Astrocyte (in vitro differentiated cells and primary cell): ENCODE results near the gene KLF17. TPM values are rescaled to one million over a fixed set of nuclear protein-coding genes. Genes with fewer than 3 reads are reported as not detected.
A peak's percentile ranks its signal among the peaks of the same experiment; 100 is the strongest.

Experiments used
- DNase-seq: peaks from one replicate; pipeline ENCODE4 v3.0.0-alpha.2; 2010; ENCODE audit warnings: low read depth
- FAIRE-seq: peaks from 2 replicates; lab custom pipeline; 2011; peaks lifted over from hg19 to GRCh38; lab: Jason Lieb, UNC
- H2AFZ ChIP-seq: 2 replicates; pipeline ENCODE4 v1.6.0; 2012; ENCODE audit warnings: low read depth, low read length, inconsistent platforms
- H3K27ac ChIP-seq: 2 replicates; pipeline ENCODE4 v1.5.1; 2011; ENCODE audit warnings: low read depth, low read length, inconsistent platforms
- H3K27me3 ChIP-seq: 2 replicates; pipeline ENCODE4 v1.6.0; 2011; ENCODE audit warnings: low read length, inconsistent platforms; ENCODE audit not compliant: insufficient read depth
- H3K36me3 ChIP-seq: 2 replicates; pipeline ENCODE4 v1.5.1; 2011; ENCODE audit warnings: low read length, inconsistent platforms; ENCODE audit not compliant: insufficient read depth
- H3K4me1 ChIP-seq: 2 replicates; pipeline ENCODE4 v1.5.1; 2011; ENCODE audit warnings: low read length, inconsistent platforms; ENCODE audit not compliant: insufficient read depth
- H3K4me2 ChIP-seq: 2 replicates; pipeline ENCODE4 v1.6.0; 2012; ENCODE audit warnings: low read length, inconsistent platforms
- H3K4me3 ChIP-seq: 2 replicates; pipeline ENCODE4 v1.5.1; 2011; ENCODE audit warnings: low read depth, mild to moderate bottlenecking, low read length, inconsistent platforms; ENCODE audit not compliant: insufficient read depth
- H3K79me2 ChIP-seq: 2 replicates; pipeline ENCODE4 v1.6.0; 2012; ENCODE audit warnings: mild to moderate bottlenecking, low read length, inconsistent platforms; ENCODE audit not compliant: insufficient read depth
- H3K9ac ChIP-seq: 2 replicates; pipeline ENCODE4 v1.6.0; 2012; ENCODE audit warnings: mild to moderate bottlenecking, low read length, inconsistent platforms
- H3K9me3 ChIP-seq: 2 replicates; pipeline ENCODE4 v1.5.1; 2012; ENCODE audit warnings: low read depth, mild to moderate bottlenecking, low read length, inconsistent platforms; ENCODE audit not compliant: insufficient read depth
- H4K20me1 ChIP-seq: 2 replicates; pipeline ENCODE4 v1.6.0; 2012; ENCODE audit warnings: low read length, inconsistent platforms; ENCODE audit not compliant: insufficient read depth
- H3K27ac Mint-ChIP-seq: one replicate; pipeline ENCODE4 v1.8.0; 2021; ENCODE audit warnings: mild to moderate bottlenecking, mixed read lengths; ENCODE audit not compliant: unreplicated experiment
- H3K27me3 Mint-ChIP-seq: one replicate; pipeline ENCODE4 v1.8.0; 2021; ENCODE audit warnings: low read depth, mixed read lengths; ENCODE audit not compliant: unreplicated experiment
- H3K36me3 Mint-ChIP-seq: one replicate; pipeline ENCODE4 v1.8.0; 2021; ENCODE audit warnings: low read depth, mixed read lengths; ENCODE audit not compliant: unreplicated experiment
- H3K4me1 Mint-ChIP-seq: one replicate; pipeline ENCODE4 v1.8.0; 2021; ENCODE audit warnings: low read depth, mixed read lengths; ENCODE audit not compliant: unreplicated experiment
- H3K4me3 Mint-ChIP-seq: one replicate; pipeline ENCODE4 v1.8.0; 2021; ENCODE audit warnings: mild to moderate bottlenecking, moderate library complexity, mixed read lengths; ENCODE audit not compliant: unreplicated experiment
- H3K9me3 Mint-ChIP-seq: one replicate; pipeline ENCODE4 v1.8.0; 2021; ENCODE audit warnings: mild to moderate bottlenecking, mixed read lengths; ENCODE audit not compliant: unreplicated experiment
- EZH2 ChIP-seq: IDR thresholded peaks from 2 replicates; pipeline ENCODE4 v1.6.1; 2012; ENCODE audit warnings: mild to moderate bottlenecking, low read length, inconsistent platforms; ENCODE audit not compliant: insufficient read depth
- total RNA-seq: library from RNA; stranded (reverse); gene quantifications from 2 replicates; pipeline ENCODE4 v1.2.1, GENCODE V29; 2021
- TF ChIP-seq, protein P1 (sequence below): IDR thresholded peaks from 2 replicates; pipeline ENCODE4 v1.5.1; 2011; ENCODE audit warnings: low read depth, mild to moderate bottlenecking, inconsistent platforms, low read length, moderate library complexity; ENCODE audit not compliant: insufficient read depth

KLF17 gene
- total RNA-seq, 1 donor from 2014 or later: 0.09 TPM

DNA sequence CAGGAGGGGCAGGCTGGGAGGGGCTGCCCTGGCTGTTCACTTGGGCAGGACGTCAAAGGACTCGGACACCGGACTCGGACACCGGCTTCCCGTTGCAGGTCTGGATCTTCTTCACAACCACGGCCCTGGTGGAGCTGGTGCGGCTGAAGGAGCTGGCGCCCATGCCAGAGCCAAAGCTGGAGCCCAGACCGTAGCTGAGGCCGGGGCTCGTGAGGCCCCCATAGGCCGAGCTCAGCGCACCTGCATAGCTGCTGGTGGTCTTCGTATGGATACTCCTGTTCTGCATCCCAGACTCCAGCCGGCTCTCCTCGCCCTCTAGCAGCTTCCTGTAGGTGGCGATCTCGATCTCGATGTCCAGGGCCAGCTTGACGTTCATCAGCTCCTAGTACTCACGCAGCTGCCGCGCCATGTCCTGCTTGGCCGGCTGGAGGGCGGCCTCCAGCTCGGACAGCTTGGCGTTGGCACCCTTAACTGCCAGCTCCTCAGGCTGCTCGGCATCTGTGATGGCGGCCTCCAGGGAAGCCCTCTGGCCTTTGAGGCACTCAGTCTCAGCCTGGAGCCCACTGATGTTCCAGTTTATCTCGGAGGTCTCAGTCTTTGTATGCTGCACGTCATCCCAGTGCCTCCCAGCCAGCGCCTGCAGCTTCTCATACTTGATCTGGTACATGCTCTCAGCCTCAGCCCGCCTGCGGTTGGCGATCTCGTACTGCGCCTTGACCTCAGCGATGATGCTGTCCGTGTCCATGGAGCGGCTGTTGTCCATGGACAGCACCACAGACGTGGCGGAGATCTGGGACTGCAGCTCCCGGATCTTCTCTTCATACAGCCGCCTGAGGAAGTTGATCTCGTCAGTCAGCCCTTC lies 15.1 kb upstream of the KLF17 start:
- H4K20me1 ChIP-seq: no peaks in the 10 kb centered on the region
- no peak overlapping the region for H3K4me2 ChIP-seq
- H3K4me3 Mint-ChIP-seq: no peak overlapping the region
- H3K9me3 ChIP-seq: no peaks in the 10 kb centered on the region
- H3K79me2 ChIP-seq: no peaks in the 10 kb centered on the region
- no peak for TF ChIP-seq EZH2
- TF ChIP-seq, protein P1, sequence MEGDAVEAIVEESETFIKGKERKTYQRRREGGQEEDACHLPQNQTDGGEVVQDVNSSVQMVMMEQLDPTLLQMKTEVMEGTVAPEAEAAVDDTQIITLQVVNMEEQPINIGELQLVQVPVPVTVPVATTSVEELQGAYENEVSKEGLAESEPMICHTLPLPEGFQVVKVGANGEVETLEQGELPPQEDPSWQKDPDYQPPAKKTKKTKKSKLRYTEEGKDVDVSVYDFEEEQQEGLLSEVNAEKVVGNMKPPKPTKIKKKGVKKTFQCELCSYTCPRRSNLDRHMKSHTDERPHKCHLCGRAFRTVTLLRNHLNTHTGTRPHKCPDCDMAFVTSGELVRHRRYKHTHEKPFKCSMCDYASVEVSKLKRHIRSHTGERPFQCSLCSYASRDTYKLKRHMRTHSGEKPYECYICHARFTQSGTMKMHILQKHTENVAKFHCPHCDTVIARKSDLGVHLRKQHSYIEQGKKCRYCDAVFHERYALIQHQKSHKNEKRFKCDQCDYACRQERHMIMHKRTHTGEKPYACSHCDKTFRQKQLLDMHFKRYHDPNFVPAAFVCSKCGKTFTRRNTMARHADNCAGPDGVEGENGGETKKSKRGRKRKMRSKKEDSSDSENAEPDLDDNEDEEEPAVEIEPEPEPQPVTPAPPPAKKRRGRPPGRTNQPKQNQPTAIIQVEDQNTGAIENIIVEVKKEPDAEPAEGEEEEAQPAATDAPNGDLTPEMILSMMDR: no peak
- peaks cover 12% of the 10 kb centered on the region for H3K27me3 Mint-ChIP-seq
- H3K4me1 Mint-ChIP-seq: peaks cover 7% of the 10 kb centered on the region
- H3K36me3 ChIP-seq: no peaks in the 10 kb centered on the region
- H3K27me3 ChIP-seq: peaks cover 2% of the 10 kb centered on the region
- H3K27ac ChIP-seq: no peak overlapping the region
- peaks cover 3% of the 10 kb centered on the region for H3K4me1 ChIP-seq
- no peak overlapping the region for H3K9ac ChIP-seq
- H3K27ac Mint-ChIP-seq: no peak overlapping the region
- H2AFZ ChIP-seq: no peak overlapping the region
- H3K4me3 ChIP-seq: no peak overlapping the region
- DNase-seq: no peak
- peaks cover 5% of the 10 kb centered on the region for H3K9me3 Mint-ChIP-seq
- no peak for FAIRE-seq
- H3K36me3 Mint-ChIP-seq: peaks cover 2% of the 10 kb centered on the region

DNA sequence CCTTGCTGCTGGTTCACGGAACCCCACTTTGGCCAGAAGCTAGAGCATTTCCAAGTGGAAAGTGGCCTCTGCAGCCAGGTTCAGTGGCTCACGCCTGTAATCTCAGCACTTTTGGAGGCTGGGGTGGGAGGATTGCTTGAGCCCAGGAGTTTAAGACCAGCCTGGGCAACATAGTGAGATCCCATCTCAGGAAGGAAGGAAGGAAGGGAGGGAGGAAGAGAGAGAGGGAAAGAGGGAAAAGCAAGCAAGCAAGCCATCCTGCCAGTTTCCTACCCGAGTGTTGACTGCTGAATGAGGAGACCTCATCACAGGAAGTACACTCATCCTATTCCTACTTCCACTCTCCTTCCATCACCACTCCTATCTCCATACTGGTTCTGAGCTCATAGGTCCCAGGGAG lies 12.8 kb upstream of the KLF17 start:
- Histone ChIP-seq H3K79me2 (no peaks in the 10 kb centered on the region), H4K20me1 (no peaks in the 10 kb centered on the region), H3K4me1 (peaks cover 3% of the 10 kb centered on the region), H2AFZ (no peak overlapping the region), H3K36me3 (no peaks in the 10 kb centered on the region), H3K9ac (no peak overlapping the region), H3K4me2 (no peak overlapping the region), H3K4me3 (no peak overlapping the region), H3K27me3 (peaks cover 2% of the 10 kb centered on the region), H3K9me3 (no peaks in the 10 kb centered on the region), H3K27ac (no peak overlapping the region)
- H3K27me3 Mint-ChIP-seq: peaks cover 12% of the 10 kb centered on the region
- DNase-seq (no peak), FAIRE-seq (no peak)
- H3K9me3 Mint-ChIP-seq: peaks cover 5% of the 10 kb centered on the region
- TF ChIP-seq, protein P1: no peak
- no peak for TF ChIP-seq EZH2
- no peak overlapping the region for H3K4me3 Mint-ChIP-seq
- H3K36me3 Mint-ChIP-seq: peaks cover 2% of the 10 kb centered on the region
- peaks cover 7% of the 10 kb centered on the region for H3K4me1 Mint-ChIP-seq
- H3K27ac Mint-ChIP-seq: no peak overlapping the region

DNA sequence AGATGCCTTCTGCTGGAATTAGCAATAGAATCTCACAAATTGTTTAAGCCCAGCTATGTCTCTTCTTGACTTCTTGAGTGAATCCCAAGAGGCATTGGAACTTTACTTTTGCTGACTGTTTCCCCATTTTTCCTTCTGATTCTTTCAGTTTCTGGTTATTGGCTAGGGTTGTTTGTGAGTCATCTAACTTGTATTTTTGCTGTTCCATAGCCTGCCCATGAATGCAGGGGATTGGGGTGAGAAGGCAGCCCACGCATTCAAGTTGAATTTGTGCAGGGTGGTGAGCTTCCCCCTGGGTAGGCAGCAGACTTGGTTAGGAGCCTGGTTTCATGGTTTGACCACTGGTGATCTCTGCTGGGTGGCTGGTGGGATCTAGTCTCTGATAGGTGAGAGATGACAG lies 10.4 kb upstream of the KLF17 start:
- Histone ChIP-seq H3K36me3 (no peaks in the 10 kb centered on the region), H3K79me2 (no peaks in the 10 kb centered on the region), H4K20me1 (no peaks in the 10 kb centered on the region), H3K27me3 (peaks cover 2% of the 10 kb centered on the region), H3K4me1 (peaks cover 3% of the 10 kb centered on the region), H3K27ac (no peak overlapping the region), H2AFZ (no peak overlapping the region), H3K4me3 (no peak overlapping the region), H3K9me3 (no peaks in the 10 kb centered on the region), H3K9ac (no peak overlapping the region), H3K4me2 (peak overlapping the region; percentile 64)
- H3K36me3 Mint-ChIP-seq: peaks cover 2% of the 10 kb centered on the region
- no peak for TF ChIP-seq EZH2
- TF ChIP-seq, protein P1: no peak
- no peak overlapping the region for H3K4me3 Mint-ChIP-seq
- no peak overlapping the region for H3K27ac Mint-ChIP-seq
- peak; percentile 78 for DNase-seq
- H3K27me3 Mint-ChIP-seq: peaks cover 12% of the 10 kb centered on the region
- peaks cover 3% of the 10 kb centered on the region for H3K9me3 Mint-ChIP-seq
- no peak for FAIRE-seq
- peaks cover 13% of the 10 kb centered on the region for H3K4me1 Mint-ChIP-seq
